Mucosa of rectum (tissue), 2 donors: ENCODE results near the gene ZNF516.

Experiments used
- H3K27ac ChIP-seq, 2 donors: one replicate each; pipeline ENCODE4 v1.7.0; 2013; ENCODE audit warnings: inconsistent platforms in 2 of 2, low read depth in 2 of 2, low read length in 2 of 2
- H3K27me3 ChIP-seq, 2 donors: one replicate each; pipeline ENCODE4 v1.7.0; 2013; ENCODE audit warnings: low read length in 2 of 2; ENCODE audit not compliant: control insufficient read depth in 2 of 2, insufficient read depth in 2 of 2
- H3K36me3 ChIP-seq, 2 donors: one replicate each; pipeline ENCODE4 v1.7.0; 2013; ENCODE audit warnings: low read length in 2 of 2; ENCODE audit not compliant: control insufficient read depth in 2 of 2, insufficient read depth in 2 of 2
- H3K4me1 ChIP-seq, 2 donors: one replicate each; pipeline ENCODE4 v1.7.0; 2013; ENCODE audit warnings: low read length in 2 of 2, mild to moderate bottlenecking in 1 of 2; ENCODE audit not compliant: control insufficient read depth in 2 of 2, insufficient read depth in 2 of 2
- H3K4me3 ChIP-seq, 2 donors: one replicate each; pipeline ENCODE4 v1.7.0; 2013; ENCODE audit warnings: low read length in 2 of 2
- H3K9ac ChIP-seq, 2 donors: one replicate each; pipeline ENCODE4 v1.7.0; 2013; ENCODE audit warnings: low read length in 2 of 2, low read depth in 1 of 2, mild to moderate bottlenecking in 1 of 2
- H3K9me3 ChIP-seq, 2 donors: one replicate each; pipeline ENCODE4 v1.7.0; 2013; ENCODE audit warnings: low read length in 2 of 2; ENCODE audit not compliant: control insufficient read depth in 2 of 2
- donor health status: healthy.
- donor health status: Normal muscosa, but diverticular disease.

Gene ZNF516

DNA sequence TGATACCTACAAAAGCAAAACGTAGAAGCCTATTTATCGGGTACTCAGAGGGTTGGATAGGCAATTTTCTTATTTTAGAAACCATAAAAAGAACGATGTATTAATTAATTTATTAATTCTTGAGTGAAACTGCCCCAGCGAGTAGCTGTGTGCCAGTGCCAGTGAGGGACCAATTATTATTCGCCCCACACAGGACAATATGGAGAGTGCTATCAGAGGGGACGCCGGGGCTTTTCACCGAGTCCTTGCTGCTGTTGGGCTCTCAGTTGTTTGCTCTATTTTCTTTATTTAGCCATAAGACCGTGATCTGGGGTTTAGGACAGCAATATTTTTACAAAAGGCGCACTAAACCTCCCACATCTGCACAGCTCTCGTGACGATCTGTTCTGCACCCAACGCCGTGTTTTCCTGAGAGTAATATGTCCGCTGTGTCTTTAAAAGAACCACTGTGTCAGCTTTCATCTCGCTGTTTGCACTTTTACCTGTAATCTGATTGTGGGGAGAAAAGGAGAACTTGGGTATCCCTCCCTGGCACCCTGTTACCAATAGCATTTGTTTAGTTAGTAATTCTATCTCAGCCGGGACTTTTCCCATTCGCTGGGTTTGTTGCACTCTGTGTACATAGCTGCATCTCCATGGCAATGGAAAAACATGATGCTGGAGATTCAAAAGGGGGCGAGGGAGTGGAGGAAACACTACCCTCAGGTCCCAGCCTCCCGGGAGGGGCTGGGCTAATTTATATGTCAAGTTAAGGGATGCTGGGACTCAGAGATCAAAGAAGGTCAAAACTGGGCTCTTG lies 30.1 kb upstream of the ZNF516 start:
- Histone ChIP-seq H3K9ac (peak overlapping the region; percentile 44 to 51), H3K9me3 (no peaks in the 10 kb centered on the region)

DNA sequence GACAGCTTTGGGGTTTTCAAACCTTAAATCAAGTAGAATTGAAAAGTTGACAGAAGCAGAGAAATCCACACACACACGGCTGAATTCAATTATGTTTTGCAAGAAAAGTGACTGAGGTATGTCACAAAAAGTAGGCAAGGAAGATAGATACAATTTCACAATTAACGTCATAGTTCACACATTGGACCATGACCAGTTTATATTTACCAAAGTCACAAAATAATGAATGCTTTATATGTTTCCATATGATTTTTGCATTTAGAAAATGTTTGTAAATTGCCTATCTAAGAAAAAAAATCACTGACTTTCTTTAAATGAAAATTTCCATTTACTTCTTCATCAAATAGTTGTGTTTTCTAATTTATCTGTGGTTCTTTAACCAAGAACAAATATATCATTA lies 29.4 kb upstream of the ZNF516 start:
- Histone ChIP-seq H3K4me1 (peaks cover 5 to 6% of the 10 kb centered on the region in 2 donors), H3K27me3 (peaks cover 6 to 15% of the 10 kb centered on the region in 2 donors), H3K4me3 (no peak overlapping the region), H3K36me3 (no peaks in the 10 kb centered on the region), H3K9me3 (no peaks in the 10 kb centered on the region), H3K9ac (no peak overlapping the region), H3K27ac (no peak overlapping the region)

More for the DNA sequence above, 30.1 kb upstream of the ZNF516 start:
- H3K27ac ChIP-seq = peak overlapping the region; percentile 67 to 77
- peaks cover 6 to 15% of the 10 kb centered on the region in 2 donors for H3K27me3 ChIP-seq
- H3K4me1 ChIP-seq = peaks cover 5 to 6% of the 10 kb centered on the region in 2 donors
- H3K36me3 ChIP-seq = no peaks in the 10 kb centered on the region
- peak overlapping the region; percentile 45 to 62 for H3K4me3 ChIP-seq

DNA sequence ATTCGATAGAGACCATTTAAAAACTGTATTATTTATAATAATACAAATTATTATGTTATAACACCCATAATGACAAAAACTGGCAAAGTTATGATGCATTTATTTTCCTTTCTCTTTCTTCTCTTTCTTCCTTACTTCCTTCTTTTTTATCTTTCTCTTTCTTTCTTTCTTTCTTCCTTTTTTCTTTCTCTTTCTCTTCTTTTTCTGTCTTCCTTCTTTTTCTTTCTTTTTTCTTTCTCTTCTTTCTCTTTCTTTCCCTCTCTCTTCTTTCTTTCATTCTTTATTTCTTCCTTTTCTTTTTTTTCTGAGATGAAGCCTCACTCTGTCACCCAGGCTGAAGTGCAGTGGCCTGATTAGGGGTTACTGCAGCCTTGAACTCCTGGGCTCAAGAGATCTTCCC lies 27.5 kb upstream of the ZNF516 start:
- Histone ChIP-seq H3K4me3 (no peak overlapping the region), H3K27me3 (peaks cover 3 to 6% of the 10 kb centered on the region in 2 donors), H3K9me3 (no peaks in the 10 kb centered on the region), H3K4me1 (peaks cover 0 to 4% of the 10 kb centered on the region in 2 donors), H3K36me3 (no peaks in the 10 kb centered on the region), H3K9ac (no peak overlapping the region), H3K27ac (no peak overlapping the region)

DNA sequence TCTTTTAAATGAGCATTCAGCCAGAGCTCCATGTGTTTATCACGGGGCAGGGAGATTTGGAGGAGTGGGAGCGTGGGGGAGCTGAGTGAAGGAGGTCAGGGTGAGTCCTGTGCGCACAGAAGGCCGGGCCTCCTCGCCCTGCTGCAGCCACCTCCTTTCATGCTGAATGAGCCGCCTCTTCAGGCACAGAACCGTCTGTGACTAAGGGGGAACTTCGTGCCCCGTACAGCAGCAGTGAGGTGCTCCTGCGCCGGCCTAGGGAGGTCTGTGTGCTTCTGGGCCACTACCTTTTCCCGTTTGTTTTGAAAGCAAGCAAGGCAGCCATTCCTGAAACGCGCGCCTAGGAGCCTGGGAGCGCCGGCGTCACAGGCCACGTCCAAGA lies 27.1 kb upstream of the ZNF516 start:
- no peak overlapping the region for H3K4me3 ChIP-seq

DNA sequence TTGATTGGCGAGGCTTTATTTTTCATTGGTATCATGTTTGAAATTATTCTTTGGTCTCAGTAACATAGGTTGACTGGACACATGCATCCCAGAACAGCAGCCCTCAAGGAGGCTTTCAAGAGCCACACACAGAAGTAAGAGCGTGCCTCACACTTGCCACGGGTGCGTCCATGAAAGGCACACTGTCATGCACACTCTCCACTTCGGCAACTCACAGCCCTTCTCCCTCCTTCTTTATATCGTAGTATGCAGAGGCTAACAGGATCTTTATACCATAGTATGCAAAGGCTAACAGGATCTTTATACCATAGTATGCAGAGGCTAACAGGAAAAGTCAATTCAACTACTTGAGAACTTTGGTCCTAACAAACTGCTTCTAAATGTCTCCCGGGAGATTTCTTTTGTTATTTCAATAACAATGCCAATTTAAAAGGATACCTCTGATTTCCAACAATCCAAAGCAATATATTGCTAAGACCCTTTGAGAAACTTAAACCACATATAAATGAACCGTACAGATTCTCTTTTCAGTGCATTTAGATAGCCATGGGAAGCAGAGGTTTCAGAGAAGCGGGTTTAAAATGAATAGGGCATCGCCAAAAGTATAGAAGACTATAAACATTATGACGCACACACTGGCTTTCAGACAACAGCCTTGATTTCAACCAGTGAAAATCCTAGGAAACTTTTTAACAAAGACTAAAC lies 26.5 kb upstream of the ZNF516 start:
- Histone ChIP-seq H3K36me3 (no peaks in the 10 kb centered on the region), H3K9me3 (no peaks in the 10 kb centered on the region), H3K4me3 (no peak overlapping the region), H3K4me1 (peaks cover 0 to 4% of the 10 kb centered on the region in 2 donors), H3K27me3 (peaks cover 3 to 6% of the 10 kb centered on the region in 2 donors), H3K27ac (peak overlapping the region in 1 of 2 donors; percentile 29), H3K9ac (no peak overlapping the region)

More for the DNA sequence above, 27.1 kb upstream of the ZNF516 start:
- H3K9ac ChIP-seq = no peak overlapping the region
- no peaks in the 10 kb centered on the region for H3K9me3 ChIP-seq
- peaks cover 3 to 6% of the 10 kb centered on the region in 2 donors for H3K27me3 ChIP-seq
- peaks cover 0 to 4% of the 10 kb centered on the region in 2 donors for H3K4me1 ChIP-seq
- no peaks in the 10 kb centered on the region for H3K36me3 ChIP-seq
- H3K27ac ChIP-seq = peak overlapping the region in 1 of 2 donors; percentile 29

DNA sequence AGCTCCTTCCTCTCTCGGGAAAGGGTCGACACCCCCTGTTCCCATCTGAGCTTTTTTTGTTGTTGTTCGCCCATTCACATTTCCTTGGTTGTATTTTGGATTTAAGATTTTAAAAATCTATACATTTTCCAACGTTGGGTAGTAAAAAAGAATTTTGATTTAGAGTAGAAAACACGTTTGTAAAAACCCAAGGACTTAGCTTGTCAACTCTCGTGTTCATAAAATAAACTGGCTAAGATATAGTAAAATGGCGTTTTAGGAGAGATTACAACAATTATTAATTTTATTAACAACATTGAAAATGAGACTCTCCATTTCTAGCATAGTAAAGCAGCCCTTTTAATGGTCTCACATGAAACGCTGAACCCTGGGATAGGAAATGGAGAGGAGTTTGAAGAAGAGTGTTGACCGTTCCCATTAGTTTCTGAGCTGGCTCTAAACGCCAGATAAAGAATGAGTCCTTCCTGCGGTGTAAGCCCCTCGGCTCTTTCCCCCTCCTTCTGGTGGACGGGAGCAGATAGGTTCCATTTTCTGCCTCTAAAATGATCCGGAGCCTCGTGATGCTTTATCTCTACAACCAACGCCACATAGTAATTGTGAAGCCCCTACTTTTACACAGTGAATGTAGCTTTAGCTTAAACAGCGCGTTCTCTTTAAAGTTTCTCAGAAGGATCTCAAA lies 24.0 kb upstream of the ZNF516 start:
- H3K4me1 ChIP-seq = no peaks in the 10 kb centered on the region
- peak overlapping the region; percentile 35 to 45 for H3K27ac ChIP-seq
- no peaks in the 10 kb centered on the region for H3K9me3 ChIP-seq
- no peaks in the 10 kb centered on the region for H3K27me3 ChIP-seq
- H3K4me3 ChIP-seq = peak overlapping the region in 1 of 2 donors; percentile 50
- no peaks in the 10 kb centered on the region for H3K36me3 ChIP-seq
- no peak overlapping the region for H3K9ac ChIP-seq

DNA sequence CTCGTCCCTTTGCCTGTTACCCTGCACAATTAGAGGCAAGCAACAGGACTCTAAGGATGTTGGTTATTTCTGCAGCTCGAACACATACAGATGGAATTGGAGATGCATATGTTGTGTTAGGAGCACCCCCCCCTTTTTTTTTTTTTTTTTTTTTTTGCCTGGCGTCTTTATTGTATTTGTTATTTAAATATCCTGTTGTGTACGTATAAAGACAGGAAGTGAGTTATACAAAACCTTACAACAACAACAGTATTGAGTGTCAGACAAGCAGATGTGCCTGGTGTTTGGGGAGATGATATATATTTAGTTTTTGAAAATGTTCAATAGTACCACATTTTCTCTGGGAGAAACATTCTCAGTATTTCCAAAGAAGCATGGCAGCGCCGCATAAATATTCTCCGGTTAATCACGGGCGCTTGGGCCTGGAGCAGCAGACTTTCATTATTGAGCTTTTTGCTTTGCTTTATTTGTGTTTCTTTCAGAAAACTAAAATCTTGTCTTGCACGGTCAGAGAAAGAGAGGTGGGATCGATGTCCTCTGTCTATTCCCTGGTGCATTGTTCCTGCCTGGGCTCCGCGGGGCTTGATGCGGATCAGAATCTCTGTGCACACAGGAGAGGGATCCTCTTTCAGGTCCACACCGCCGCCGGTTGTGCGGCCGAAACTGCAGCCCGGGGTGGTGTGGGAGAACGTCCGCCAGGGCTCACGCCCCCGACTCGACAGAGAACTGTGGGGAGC lies 23.2 kb upstream of the ZNF516 start:
- Histone ChIP-seq H3K36me3 (no peaks in the 10 kb centered on the region), H3K9ac (peak overlapping the region in 1 of 2 donors; percentile 28), H3K27me3 (no peaks in the 10 kb centered on the region), H3K4me3 (peak overlapping the region in 1 of 2 donors; percentile 50), H3K9me3 (no peaks in the 10 kb centered on the region), H3K4me1 (no peaks in the 10 kb centered on the region), H3K27ac (peak overlapping the region; percentile 35 to 45)

DNA sequence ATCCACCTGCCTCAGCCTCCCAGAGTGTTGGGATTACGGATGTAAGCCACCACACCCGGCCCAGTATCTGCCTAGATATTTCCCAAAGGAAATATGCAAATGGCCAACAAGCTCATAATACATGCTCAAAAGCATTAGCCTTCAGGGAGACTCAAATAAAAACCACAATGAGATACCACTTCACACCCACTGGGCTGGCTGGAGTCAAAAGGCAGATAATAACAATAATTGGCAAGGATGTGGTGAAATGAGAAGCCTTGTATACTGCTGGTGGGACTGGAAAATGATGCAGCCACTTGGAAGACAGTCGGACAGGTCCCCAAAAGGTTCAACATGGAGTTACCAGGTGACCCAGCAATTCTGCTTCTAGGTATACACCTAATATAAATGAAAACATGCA lies 20.5 kb upstream of the ZNF516 start:
- no peak overlapping the region for H3K9ac ChIP-seq
- no peaks in the 10 kb centered on the region for H3K27me3 ChIP-seq
- H3K4me3 ChIP-seq = no peak overlapping the region
- H3K36me3 ChIP-seq = no peaks in the 10 kb centered on the region
- H3K4me1 ChIP-seq = no peaks in the 10 kb centered on the region
- H3K9me3 ChIP-seq = no peaks in the 10 kb centered on the region
- H3K27ac ChIP-seq = no peak overlapping the region

DNA sequence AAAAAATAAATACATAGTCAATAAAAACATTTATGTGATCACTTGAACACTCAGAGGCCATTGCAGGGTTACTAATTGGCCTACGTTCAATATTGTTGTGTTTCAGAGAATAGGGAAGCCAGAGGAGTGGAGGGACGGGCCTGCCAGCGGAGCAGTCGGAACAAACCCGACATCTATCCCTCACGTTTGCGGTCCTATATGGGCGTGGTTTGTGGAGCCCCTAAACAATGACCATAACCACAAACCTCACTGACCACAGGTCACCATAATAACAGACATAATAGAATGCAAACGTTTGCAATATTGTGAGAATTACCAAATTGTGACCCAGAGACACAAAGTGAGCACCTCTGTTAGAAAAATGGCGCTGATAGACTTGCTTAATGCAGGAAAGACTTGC lies 19.5 kb upstream of the ZNF516 start:
- Histone ChIP-seq H3K27me3 (no peaks in the 10 kb centered on the region), H3K27ac (no peak overlapping the region), H3K9me3 (no peaks in the 10 kb centered on the region), H3K4me1 (no peaks in the 10 kb centered on the region), H3K36me3 (no peaks in the 10 kb centered on the region), H3K9ac (no peak overlapping the region), H3K4me3 (no peak overlapping the region)
